ENCODE results near the gene ZCCHC17.

Gene ZCCHC17, protein sequence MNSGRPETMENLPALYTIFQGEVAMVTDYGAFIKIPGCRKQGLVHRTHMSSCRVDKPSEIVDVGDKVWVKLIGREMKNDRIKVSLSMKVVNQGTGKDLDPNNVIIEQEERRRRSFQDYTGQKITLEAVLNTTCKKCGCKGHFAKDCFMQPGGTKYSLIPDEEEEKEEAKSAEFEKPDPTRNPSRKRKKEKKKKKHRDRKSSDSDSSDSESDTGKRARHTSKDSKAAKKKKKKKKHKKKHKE

DNA sequence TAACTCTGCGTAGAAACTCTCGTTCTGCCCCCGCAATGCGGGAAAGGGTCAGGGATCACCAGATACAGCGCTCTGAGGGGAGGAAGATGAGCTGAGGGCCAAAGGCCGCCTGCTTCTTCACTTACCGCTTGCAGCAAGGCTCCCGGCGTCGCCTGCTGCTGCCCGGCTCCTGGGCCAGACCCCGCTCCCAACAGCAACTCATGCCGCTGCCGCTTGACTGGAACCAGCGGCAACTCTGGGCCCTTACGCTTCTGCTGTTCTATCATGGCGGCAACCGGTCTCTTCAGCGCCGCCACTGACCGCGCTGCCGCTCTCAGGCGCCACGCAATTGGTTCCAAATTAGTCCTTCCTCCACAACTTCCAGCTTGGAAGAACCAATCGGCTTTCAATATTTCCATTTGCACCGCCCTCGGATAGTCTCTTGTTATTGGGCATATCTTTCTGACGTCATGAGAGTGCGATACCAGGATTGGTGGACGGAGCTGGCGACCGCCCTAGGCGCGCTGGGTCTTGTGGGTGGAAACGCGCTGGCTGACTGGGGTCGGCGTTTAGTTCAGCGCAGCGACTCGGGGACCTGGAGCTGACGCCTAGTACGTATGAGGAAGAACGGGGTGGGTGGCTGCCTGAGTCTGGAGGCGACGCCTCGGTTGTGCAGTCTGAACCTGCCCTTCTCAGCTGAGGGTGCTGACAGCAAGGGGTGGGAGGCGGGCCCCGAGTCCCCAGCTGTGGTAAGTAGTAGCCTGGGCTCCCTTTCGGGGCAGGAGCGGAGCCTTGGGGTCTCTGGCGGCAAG is at the start of gene ZCCHC17, which contains the start of gene SNRNP40:
Gene ZCCHC17 (plus strand): TSS at position 547 of the 791 bp plus-strand sequence. CDS start 13,067 bp downstream, outside the sequence.
Gene SNRNP40 (minus strand): TSS at position 303 of the 791 bp plus-strand sequence. CDS start 37 bp downstream, at position 266.
- TF ChIP-seq, protein P1, sequence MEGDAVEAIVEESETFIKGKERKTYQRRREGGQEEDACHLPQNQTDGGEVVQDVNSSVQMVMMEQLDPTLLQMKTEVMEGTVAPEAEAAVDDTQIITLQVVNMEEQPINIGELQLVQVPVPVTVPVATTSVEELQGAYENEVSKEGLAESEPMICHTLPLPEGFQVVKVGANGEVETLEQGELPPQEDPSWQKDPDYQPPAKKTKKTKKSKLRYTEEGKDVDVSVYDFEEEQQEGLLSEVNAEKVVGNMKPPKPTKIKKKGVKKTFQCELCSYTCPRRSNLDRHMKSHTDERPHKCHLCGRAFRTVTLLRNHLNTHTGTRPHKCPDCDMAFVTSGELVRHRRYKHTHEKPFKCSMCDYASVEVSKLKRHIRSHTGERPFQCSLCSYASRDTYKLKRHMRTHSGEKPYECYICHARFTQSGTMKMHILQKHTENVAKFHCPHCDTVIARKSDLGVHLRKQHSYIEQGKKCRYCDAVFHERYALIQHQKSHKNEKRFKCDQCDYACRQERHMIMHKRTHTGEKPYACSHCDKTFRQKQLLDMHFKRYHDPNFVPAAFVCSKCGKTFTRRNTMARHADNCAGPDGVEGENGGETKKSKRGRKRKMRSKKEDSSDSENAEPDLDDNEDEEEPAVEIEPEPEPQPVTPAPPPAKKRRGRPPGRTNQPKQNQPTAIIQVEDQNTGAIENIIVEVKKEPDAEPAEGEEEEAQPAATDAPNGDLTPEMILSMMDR (conservative IDR thresholded peaks at IDR 0.05) = no peak

DNA sequence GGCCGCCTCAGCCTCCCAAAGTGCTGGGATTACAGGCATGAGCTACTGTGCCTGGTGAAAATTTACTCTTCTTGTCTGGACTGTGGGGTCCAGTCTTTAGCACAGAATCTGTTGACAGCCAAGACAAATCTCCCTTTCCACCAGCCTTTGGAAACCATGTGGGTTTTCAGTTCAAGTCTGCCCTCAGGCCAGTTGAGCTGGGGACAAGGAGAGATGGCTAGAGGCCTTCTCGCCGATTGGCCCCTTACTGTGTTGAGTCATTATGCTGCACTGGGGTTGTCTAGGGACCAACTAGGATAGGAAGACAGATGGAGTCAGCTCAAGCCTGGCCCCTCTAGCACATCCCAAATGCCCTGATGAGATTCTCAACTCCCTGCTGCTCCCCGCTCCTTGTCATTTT is 48.6 kb upstream of the ZCCHC17 start:
- H3K27ac ChIP-seq = no peak overlapping the region
- TF ChIP-seq, protein P1 (conservative IDR thresholded peaks at IDR 0.05) = no peak

More for the DNA sequence above, at the start of gene ZCCHC17, which contains the start of gene SNRNP40:
- peak within 1 kb of the TSS; percentile 85 for H3K27ac ChIP-seq

DNA sequence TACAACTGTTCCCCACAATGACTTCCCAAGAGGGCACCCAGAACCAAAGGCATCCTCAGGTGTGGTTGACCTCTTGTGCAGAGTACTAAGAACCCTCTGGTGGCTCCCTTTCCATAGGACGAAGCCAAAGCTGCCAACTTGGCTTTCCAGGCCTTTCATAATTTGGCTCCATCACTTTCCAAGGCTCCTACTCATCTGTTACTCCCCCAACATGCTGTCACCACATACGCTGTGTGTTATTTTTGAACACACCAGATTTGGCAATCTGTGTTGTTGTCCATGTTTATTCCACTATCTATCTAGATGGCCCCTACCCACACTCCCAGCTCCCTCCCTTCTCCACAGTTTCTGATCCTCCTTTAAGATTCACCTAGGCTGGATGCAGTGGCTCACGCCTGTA is 47.0 kb upstream of the ZCCHC17 start:
- TF ChIP-seq, protein P1 (conservative IDR thresholded peaks at IDR 0.05) = no peak
- H3K27ac ChIP-seq = no peak overlapping the region

DNA sequence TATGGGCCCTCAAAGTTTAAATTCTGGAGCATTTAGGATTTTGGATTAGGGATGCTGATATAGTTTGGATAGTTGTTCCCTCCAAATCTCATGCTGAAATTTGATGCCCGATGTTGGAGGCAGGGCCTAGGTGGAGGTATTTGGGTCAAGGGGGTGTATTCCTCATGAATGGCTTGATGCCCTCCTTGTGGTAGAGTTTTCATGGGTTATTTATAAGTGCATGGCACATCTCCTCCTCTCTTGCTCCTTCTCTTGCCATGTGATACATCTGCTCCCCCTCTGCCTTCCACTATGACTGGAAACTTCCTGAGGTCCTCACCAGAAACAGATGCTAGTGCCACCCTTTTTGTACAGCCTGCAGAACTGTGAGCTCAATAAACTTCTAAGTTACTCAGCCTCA is 39.6 kb upstream of the ZCCHC17 start:
- peak overlapping the region; percentile 62 for H3K27ac ChIP-seq
- TF ChIP-seq, protein P1 (conservative IDR thresholded peaks at IDR 0.05) = no peak

DNA sequence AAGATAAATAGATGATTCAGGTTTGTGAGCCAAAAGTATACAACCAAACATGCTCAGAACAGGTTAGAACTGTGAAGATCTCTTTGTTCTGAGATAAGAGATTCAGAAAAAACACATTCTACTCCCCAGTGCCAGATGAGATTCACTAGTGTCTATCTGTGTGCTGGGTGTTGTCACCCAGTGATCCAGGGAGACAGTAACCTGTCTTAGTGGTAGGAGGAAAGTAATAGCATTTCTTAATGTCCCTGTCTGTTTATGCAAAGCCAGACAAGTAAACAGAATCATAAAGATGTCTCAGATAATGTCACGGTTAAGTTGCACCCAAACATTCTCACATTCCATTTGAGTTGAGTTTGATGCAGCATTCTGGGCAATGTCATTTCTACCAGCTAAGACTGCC is 38.3 kb upstream of the ZCCHC17 start:
- TF ChIP-seq, protein P1 (conservative IDR thresholded peaks at IDR 0.05) = no peak
- H3K27ac ChIP-seq = peak overlapping the region; percentile 62

DNA sequence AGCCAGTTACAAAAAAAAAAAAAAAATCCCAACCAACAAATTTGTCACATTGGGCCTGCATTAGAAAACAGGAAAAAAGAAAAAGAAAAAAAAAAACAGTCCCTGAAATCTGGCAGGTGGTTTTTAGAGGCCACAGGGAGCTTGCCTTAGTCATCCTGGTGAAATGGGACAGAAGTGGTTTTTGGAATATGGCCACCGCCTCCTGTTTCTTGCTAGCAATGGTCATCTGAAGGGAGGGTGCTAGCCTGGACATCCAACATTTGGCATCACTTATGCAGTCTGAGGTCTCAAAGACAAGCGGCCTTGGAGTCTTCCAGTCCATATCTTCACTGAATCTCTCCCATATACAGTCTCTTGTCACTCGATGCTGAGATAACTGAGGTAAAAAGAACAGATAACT is 37.1 kb upstream of the ZCCHC17 start:
- TF ChIP-seq, protein P1 (conservative IDR thresholded peaks at IDR 0.05) = no peak
- no peak overlapping the region for H3K27ac ChIP-seq

DNA sequence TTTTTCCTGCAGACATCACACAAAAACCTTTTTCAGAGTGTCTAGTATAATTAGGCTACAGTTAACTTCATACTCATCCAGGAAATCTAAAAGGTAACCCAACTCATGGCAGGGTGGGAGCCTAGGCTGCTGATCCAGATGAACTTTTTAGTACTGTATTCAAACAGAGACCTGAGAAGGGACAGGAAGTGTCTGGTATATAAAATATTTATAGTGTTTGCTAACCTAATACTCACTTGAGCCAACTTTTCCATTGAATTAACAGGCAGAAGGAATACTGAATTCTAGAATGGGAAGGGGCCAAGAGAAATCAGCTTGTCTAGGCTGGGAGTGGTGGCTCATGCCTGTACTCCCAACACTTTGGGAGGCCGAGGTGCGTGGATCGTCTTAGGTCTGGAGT is 34.9 kb upstream of the ZCCHC17 start:
- TF ChIP-seq, protein P1 (conservative IDR thresholded peaks at IDR 0.05) = no peak
- H3K27ac ChIP-seq = peak overlapping the region; percentile 74

DNA sequence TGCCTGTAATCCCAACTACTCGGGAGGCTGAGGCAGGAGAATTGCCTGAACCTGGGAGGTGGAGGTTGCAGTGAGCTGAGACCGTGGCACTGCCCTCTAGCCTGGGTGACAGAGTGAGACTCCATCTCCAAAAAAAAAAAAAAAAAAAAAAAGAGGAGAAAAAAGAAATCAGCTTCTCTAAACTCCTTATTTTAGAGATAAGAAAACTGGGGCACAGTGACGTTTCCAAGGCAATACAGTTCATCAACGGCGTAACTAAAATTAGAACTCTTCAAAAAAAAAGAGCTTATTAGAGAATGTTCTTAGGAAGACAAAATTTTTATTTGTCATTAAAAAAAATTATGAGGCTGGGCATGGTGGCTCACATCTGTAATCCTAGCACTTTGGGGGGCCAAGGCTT is 34.4 kb upstream of the ZCCHC17 start:
- H3K27ac ChIP-seq = peak overlapping the region; percentile 74

Measured in VCaP (cell line).